B cell (primary cell): ENCODE measurements around the gene RAB11FIP2.

ENCODE experiments used
- CTCF ChIP-seq: fragments of 200-600 bp; IDR thresholded peaks from one replicate; pipeline ENCODE4 v1.8.0; 2022; ENCODE audit warnings: antibody characterized with exemption, mild to moderate bottlenecking
- EZH2 ChIP-seq: IDR thresholded peaks from 2 replicates; pipeline ENCODE4 v1.6.1; 2012; ENCODE audit warnings: borderline replicate concordance, low read depth, mild to moderate bottlenecking, moderate library complexity, low read length; ENCODE audit not compliant: insufficient read depth, poor library complexity, severe bottlenecking

- TF ChIP-seq CTCF, result no peak
- no peak for TF ChIP-seq EZH2
Observed at GRCh38 chr10:118062798-118063238, 16.1 kb upstream of the RAB11FIP2 start.
